HUES64 (cell line): Measurements from ENCODE around the gene DPF3.

Experiments
- H3K27ac ChIP-seq: 2 replicates; pipeline ENCODE4 v1.7.0; 2013; ENCODE audit warnings: low read depth, low read length, inconsistent platforms
- H3K27me3 ChIP-seq: 2 replicates; pipeline ENCODE4 v1.6.1; 2013; ENCODE audit warnings: mild to moderate bottlenecking, low read length; ENCODE audit not compliant: insufficient read depth
- H3K36me3 ChIP-seq: 2 replicates; pipeline ENCODE4 v1.6.1; 2013; ENCODE audit warnings: mild to moderate bottlenecking, low read length; ENCODE audit not compliant: insufficient read depth
- H3K4me1 ChIP-seq: 2 replicates; pipeline ENCODE4 v1.6.1; 2013; ENCODE audit warnings: mild to moderate bottlenecking, low read length, moderate library complexity; ENCODE audit not compliant: insufficient read depth
- H3K4me3 ChIP-seq: 2 replicates; pipeline ENCODE4 v1.5.1; 2013; ENCODE audit warnings: mild to moderate bottlenecking, low read length, moderate library complexity
- H3K9ac ChIP-seq: 2 replicates; pipeline ENCODE4 v1.6.1; 2013; ENCODE audit warnings: mild to moderate bottlenecking, low read depth, low read length
- H3K9me3 ChIP-seq: 2 replicates; pipeline ENCODE4 v1.6.1; 2013; ENCODE audit warnings: low read depth, low read length; ENCODE audit not compliant: insufficient read depth
- WGBS: fragments of 150-250, 120-280 bp; methylation state at CpG from one replicate; pipeline ENCODE4 v1.1.7; 2013; ENCODE audit warnings: missing lambda C conversion rate; 5-methylcytosine and 5-hydroxymethylcytosine counted together

Gene DPF3

DNA sequence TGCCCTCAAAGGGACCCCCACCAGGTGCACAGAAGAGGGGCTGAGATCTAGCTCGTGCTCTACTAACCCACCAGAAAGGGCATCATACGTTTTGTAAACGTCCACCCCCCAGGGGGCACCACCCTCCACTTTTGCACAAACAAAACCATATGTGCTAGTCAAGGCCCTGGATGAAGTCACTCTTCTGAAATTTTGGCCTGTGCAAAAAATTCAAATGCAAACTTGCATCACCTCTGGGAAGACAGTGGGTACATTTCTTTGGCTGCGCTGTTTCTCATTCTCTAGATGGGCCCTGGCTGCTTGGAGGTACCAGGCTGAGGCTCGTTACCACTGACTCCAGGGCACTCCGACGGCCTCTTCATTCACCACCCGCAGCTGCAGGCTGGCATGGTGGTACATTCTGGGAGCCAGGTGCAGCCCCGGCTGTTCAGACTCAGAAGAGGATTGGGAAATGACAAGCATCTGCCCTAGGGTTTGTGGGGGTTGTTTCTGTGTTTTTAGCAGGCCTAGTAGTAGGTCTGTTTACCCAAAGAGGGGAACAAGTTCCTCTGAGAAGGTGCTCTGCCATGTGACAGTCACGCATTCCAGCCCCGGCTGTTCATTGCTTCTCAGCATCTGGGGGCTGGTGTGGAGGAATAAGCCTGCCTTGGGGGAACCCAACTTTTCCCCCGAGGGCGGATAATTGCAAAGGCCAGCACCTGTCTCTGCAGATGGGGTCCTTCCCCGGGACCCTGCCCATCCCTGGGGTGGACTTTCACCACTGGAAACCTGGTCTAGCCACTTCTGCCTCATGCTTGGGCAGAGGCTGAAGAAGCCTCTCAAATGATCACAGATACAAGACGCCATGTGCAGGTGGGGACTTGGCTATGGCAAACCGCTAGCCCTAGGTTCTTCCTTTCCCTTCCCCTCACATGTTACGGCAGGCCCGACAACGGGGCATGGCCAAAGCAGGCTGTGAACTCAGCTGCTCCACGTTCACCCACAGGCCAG, 147.6 kb downstream of the DPF3 start:
- 90% methylated on average over 20 of the region's 20 CpGs for WGBS
- Histone ChIP-seq H3K9me3 (no peaks in the 10 kb centered on the region), H3K4me3 (no peak overlapping the region), H3K4me1 (peaks cover 8% of the 10 kb centered on the region), H3K27me3 (no peaks in the 10 kb centered on the region), H3K36me3 (no peaks in the 10 kb centered on the region), H3K27ac (no peak overlapping the region), H3K9ac (no peak overlapping the region)

DNA sequence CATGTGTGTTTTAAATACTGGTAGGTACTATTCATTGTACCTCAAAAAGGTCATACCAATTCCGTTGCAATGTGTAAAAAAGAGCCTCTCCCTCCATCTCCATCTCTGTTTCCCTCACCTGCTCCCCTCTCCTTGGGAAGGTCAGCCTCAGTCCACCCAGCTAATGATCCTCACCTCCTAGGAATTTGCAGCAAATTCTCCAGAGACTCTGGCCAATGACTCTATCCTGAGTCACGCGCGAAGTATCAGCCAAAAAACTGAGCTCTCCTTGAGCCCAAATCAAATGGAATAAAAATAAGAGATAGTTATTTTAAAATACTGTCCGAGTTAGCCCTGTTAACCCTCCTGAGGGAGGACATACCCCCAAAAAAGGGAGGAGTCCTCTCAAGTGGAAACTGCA, 148.4 kb downstream of the DPF3 start:
- Histone ChIP-seq H3K4me3 (no peak overlapping the region), H3K36me3 (no peaks in the 10 kb centered on the region), H3K9ac (no peak overlapping the region), H3K27me3 (no peaks in the 10 kb centered on the region), H3K27ac (no peak overlapping the region), H3K4me1 (peaks cover 8% of the 10 kb centered on the region), H3K9me3 (no peaks in the 10 kb centered on the region)
- 75% methylated on average over 5 of the region's 5 CpGs for WGBS

DNA sequence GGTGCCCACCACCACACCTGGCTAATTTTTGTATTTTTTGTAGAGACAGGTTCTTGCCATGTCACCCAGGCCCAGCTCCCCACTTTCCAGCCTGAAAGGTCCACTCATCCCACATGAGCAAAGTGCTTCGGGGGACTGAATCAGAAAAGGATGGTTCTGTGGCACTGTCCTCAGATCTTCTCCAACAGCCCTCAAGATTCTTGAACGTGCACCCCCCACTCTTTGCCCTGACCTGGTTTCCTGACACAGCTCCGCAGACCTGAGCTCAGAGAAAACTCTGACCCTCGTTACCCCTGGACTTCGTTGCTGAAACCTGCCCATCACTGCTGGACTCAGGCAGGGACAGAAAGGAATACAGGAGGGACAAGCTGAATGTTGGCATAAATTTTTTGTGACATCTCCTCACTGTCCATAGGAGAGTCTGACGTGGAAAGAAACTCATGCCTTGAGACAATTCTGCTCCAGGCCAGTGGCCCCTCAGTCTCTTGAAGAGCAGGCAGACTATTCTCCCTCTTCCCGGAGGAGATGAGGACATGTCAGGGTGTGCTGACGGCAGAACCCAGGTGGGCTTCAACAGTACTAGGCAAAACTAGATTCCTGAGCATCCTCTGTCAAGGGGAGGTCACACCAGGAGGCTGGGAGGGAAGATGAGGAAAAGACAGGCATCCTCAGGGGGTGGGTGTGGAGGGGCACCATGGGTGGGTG, 149.3 kb downstream of the DPF3 start:
- Histone ChIP-seq H3K9ac (no peak overlapping the region), H3K27me3 (no peaks in the 10 kb centered on the region), H3K27ac (no peak overlapping the region), H3K36me3 (no peaks in the 10 kb centered on the region), H3K4me1 (peaks cover 8% of the 10 kb centered on the region), H3K4me3 (no peak overlapping the region), H3K9me3 (no peaks in the 10 kb centered on the region)
- WGBS, result 94% methylated on average over 8 of the region's 8 CpGs

DNA sequence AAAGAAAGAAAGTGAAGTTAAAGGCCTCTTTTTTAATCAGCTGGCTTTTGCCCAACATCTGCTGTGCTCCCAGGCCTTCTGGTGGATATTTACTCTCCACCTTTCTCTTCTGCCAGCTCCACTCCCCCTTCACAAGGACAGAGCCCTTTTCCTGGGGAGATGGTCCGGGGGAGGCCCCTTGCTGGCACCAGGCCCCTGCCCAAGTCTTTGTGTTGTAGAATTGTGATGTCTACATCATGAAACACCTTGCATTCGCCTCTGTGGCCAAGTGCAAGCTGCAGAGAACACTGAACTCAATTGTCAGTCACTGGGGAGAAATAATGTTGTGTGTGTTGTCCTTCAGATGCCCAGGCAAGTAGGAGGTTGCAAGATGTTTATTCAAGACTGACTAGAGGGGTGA, 150.3 kb downstream of the DPF3 start:
- H3K9ac ChIP-seq, result no peak overlapping the region
- no peaks in the 10 kb centered on the region for H3K9me3 ChIP-seq
- no peak overlapping the region for H3K27ac ChIP-seq
- no peaks in the 10 kb centered on the region for H3K36me3 ChIP-seq
- 86% methylated on average over 2 of the region's 2 CpGs for WGBS
- no peaks in the 10 kb centered on the region for H3K27me3 ChIP-seq
- H3K4me1 ChIP-seq, result peaks cover 8% of the 10 kb centered on the region
- no peak overlapping the region for H3K4me3 ChIP-seq

DNA sequence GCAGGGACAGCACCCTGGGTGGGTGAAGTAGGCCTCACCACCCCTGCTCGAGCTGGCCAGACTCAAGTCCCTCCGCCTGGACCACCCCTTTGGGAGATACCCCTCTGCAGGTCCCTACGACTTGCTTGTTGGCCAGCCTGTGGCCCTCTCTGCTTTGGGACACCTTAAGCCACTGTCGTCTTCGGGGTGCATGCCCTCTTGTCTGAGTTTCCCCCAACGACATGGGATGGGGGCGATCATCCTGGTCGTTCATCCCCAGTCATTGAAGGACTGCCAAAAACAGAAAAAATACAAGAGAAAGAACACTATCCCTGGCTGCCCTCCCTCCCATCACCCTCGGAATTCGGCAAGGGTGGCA, 151.1 kb downstream of the DPF3 start:
- no peak overlapping the region for H3K9ac ChIP-seq
- WGBS, result 94% methylated on average over 10 of the region's 10 CpGs
- H3K27me3 ChIP-seq, result no peaks in the 10 kb centered on the region
- no peaks in the 10 kb centered on the region for H3K36me3 ChIP-seq
- no peak overlapping the region for H3K4me3 ChIP-seq
- peaks cover 8% of the 10 kb centered on the region for H3K4me1 ChIP-seq
- H3K9me3 ChIP-seq, result no peaks in the 10 kb centered on the region
- H3K27ac ChIP-seq, result no peak overlapping the region

DNA sequence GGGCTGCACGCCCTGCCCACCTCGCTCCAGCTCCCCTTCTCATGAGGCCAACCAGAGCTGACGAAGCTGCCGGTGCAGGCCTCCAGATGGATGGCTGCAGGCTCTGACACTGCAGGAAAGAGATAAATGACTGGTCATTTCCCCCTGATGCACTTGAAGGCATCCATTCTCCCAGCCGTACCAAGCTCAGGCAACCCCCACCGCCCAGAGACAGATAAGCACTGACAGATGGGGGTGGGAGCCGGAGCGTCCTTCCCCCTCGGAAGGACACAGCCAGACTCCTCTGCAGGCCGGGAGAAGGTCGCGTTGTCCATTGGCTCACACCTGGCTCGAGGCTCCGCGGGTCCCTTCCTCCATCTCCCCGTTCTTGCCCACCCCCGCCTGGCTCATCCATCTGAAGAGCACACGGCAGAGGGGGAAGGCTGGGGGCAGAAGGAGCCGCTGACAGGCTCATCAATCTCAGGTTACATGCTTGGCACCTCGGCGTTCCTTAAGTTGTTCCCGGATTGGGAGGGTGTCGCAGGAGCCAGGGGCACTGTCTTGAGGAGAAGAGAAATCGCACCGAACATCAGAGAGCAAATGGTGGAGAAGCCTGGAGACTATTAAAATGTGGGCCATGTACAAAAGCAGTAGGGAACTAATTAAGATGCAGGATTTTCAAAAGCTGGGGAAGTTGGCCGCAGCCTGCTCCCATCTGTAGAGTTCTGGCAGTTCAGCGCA, 151.6 kb downstream of the DPF3 start:
- Histone ChIP-seq H3K4me1 (peaks cover 8% of the 10 kb centered on the region), H3K4me3 (no peak overlapping the region), H3K9me3 (no peaks in the 10 kb centered on the region), H3K27me3 (no peaks in the 10 kb centered on the region), H3K27ac (no peak overlapping the region), H3K36me3 (no peaks in the 10 kb centered on the region), H3K9ac (no peak overlapping the region; the same call in 1 of the 2 replicates)
- 77% methylated on average over 27 of the region's 27 CpGs for WGBS

DNA sequence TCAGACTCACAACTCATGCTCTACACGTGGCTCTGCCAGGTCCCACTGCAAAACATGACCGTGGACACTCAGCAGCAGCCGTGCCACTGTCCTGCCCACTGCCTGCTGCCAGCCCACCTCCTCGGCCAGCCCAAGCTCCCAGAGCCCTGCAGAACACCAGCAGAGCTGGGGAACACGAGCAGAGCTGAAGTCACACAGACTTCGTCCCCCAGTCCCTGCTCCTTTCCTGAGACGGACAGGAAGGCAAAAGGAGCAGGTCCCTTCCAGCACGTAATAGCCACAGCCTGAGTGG, 152.1 kb downstream of the DPF3 start:
- H3K36me3 ChIP-seq, result no peaks in the 10 kb centered on the region
- H3K4me3 ChIP-seq, result no peak overlapping the region
- WGBS, result 88% methylated on average over 8 of the region's 8 CpGs
- peaks cover 8% of the 10 kb centered on the region for H3K4me1 ChIP-seq
- H3K9me3 ChIP-seq, result no peaks in the 10 kb centered on the region
- H3K27me3 ChIP-seq, result no peaks in the 10 kb centered on the region
- no peak overlapping the region for H3K27ac ChIP-seq
- H3K9ac ChIP-seq, result no peak overlapping the region

DNA sequence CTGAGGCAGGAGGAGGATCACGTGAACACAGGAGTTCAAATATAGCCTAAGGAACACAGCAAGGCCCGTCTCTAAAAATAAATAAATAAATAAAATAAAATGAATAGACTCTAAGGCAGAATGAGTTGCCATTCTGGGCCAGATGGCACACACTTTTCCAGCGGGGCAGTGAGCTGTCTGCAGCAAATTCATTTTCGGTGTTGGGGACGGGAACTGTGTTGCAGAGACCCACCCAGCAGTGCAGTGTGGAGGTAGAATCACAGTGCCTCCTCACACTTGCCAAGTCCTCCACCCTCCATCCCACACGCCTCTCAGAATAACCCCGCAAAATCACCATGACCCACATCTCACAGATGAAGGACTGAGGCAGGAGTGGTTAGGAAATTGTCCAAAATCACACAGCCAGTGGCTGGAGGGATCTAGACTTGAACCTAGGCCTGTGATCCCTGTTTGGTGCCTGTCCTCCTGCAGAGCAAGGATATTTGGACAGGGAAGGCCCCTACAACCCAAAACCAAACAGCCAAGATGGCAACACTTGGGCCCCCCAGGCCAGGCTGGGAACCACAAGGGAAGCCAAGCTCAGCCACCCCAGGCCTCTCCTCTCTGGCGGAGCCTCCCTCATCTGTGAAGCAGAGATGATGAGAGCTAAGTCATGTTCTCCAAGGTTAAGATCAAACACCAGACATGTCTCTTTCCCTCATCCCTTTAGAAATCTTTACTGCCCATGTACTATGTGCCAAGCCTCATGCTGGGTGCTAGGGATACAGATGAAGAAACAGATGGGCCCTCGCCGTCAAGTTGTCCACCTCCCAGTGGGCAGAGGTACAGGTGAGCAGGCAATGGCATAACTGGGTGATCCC, 152.7 kb downstream of the DPF3 start:
- Histone ChIP-seq H3K4me3 (no peak overlapping the region), H3K9me3 (no peaks in the 10 kb centered on the region), H3K4me1 (peaks cover 8% of the 10 kb centered on the region), H3K9ac (no peak overlapping the region), H3K27me3 (no peaks in the 10 kb centered on the region), H3K27ac (no peak overlapping the region), H3K36me3 (no peaks in the 10 kb centered on the region)
- 91% methylated on average over 7 of the region's 10 CpGs for WGBS

DNA sequence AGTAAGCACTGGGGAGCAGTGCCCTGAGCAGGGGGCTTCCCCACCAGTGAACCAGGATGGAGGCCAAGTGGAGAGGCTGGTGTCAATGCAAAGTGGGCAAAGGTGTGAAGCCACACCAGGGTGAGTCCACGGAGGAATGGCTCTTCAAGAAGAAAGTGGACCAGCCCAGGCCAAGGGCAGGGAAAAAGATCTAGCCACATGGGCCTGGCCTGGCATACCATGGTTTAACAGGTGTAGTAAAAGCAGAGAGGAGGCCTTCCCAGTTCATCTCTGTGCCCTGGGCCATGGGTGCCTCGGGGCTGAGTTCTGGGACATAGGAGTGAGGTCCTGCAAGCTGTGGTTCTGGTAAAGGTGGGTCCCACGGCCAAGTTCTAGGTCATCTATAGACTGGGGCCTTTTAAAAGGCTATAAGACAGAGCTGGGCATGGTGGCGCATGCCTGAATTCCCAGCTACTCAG, 153.4 kb downstream of the DPF3 start:
- Histone ChIP-seq H3K9me3 (no peaks in the 10 kb centered on the region), H3K36me3 (no peaks in the 10 kb centered on the region), H3K27me3 (no peaks in the 10 kb centered on the region), H3K4me1 (peaks cover 8% of the 10 kb centered on the region), H3K27ac (no peak overlapping the region), H3K9ac (no peak overlapping the region), H3K4me3 (no peak overlapping the region)
- WGBS, result 92% methylated on average over 4 of the region's 4 CpGs

DNA sequence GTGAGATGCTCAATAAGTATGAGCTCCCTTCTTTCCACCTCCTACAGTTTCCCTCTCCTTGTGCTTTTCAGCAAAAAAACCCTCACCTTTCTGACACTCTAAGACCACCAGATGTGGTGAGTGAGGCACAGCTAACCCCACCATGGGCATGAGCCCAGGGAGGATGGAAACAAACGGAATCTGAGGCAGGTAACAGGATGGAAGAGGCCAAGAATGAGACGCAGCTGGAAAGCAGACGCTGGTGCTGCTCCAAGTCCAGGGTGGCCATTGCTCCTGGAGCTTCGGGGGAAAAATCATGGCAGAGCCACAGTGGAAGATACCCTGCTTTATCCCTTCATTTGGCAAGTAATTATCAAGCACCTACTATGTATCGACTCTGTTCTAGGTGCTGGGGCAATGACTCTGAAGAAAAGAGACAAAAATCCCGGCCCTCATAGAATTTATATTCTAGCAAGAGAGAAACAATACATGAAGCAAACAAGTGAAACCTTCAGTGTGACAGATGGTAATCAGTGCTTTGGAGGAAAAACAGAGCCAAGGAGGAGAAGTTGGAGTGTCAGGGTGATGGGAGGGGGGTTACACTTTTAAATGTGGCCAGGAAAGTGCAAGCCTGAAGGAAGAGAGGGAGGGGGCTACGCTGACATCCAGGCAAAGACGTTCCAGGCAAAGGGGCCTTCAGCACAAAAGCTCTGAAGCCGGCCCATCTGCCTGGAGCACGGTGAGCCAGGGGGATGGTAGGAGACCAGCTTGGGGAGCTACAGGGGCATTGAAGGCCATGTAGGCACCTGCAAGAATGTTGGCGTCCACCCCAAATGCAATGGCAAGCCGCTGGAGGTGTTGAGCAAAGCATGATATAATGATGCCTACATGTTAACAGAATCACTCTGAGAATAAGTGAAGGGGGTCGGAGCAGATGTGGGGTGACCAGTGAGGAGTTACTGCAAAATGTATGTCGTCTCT, 154.2 kb downstream of the DPF3 start:
- H3K27me3 ChIP-seq, result no peaks in the 10 kb centered on the region
- H3K9ac ChIP-seq, result no peak overlapping the region
- no peaks in the 10 kb centered on the region for H3K36me3 ChIP-seq
- no peaks in the 10 kb centered on the region for H3K9me3 ChIP-seq
- 90% methylated on average over 13 of the region's 14 CpGs for WGBS
- H3K4me3 ChIP-seq, result no peak overlapping the region
- H3K27ac ChIP-seq, result no peak overlapping the region
- peaks cover 8% of the 10 kb centered on the region for H3K4me1 ChIP-seq
